Gastrocnemius medialis (tissue), 4 donors: ENCODE data around the gene CASK. TPM values are rescaled to one million over a fixed set of nuclear protein-coding genes. Genes with fewer than 3 reads are reported as not detected.

ENCODE experiments used
- ATAC-seq, 2 donors: fragments of 150-250 bp; one replicate each; pipeline ENCODE4 v1.9.1; 2016
- DNase-seq, 2 donors: peaks; one replicate each; pipeline ENCODE4 v3.0.0-alpha.2; 2019
- H3K27ac ChIP-seq, 4 donors: fragments of 200-600 bp; sonication (generic); 1 replicate in 1 of 4; 2 replicates in 3 of 4; pipeline ENCODE4 v1.5.1; 2016 to 2018; ENCODE audit warnings: mild to moderate bottlenecking in 2 of 4, moderate library complexity in 1 of 4
- H3K27me3 ChIP-seq, 3 donors: fragments of 200-600 bp; sonication (generic) in 2 of 3; 1 replicate in 1 of 3; 2 replicates in 2 of 3; pipeline versions ENCODE4 v1.5.1 to v1.6.0; 2016 to 2019; ENCODE audit warnings: mild to moderate bottlenecking in 1 of 3, moderate library complexity in 1 of 3
- H3K36me3 ChIP-seq, 2 donors: fragments of 200-600 bp; sonication (generic) in 1 of 2; one replicate each; pipeline ENCODE4 v1.5.1; 2017 to 2018
- H3K4me1 ChIP-seq, 2 donors: fragments of 200-600 bp; sonication (generic) in 1 of 2; one replicate each; pipeline ENCODE4 v1.5.1; 2016 to 2017; ENCODE audit warnings: mild to moderate bottlenecking in 2 of 2
- H3K4me3 ChIP-seq, 4 donors: fragments of 200-600 bp; sonication (generic) in 3 of 4; 1 replicate in 1 of 4; 2 replicates in 3 of 4; pipeline ENCODE4 v1.5.1; 2016 to 2019; ENCODE audit warnings: mild to moderate bottlenecking in 2 of 4
- H3K9me3 ChIP-seq, 3 donors: fragments of 200-600 bp; sonication (generic) in 2 of 3; 1 replicate in 1 of 3; 2 replicates in 2 of 3; pipeline ENCODE4 v1.5.1; 2016 to 2019
- POLR2A ChIP-seq, 2 donors: fragments of 450-650 bp; IDR thresholded peaks; one replicate each; pipeline ENCODE4 v1.6.1; 2017; ENCODE audit warnings: antibody characterized with exemption in 2 of 2, mild to moderate bottlenecking in 2 of 2, moderate library complexity in 2 of 2
- in situ Hi-C, 4 donors: fragments of 200-750 bp; cut with MboI; loops; one replicate each; pipeline versions ENCODE4 v1.15.0 to v1.8.0; 2017; ENCODE audit warnings: low sequenced_read_pairs in 4 of 4
- intact Hi-C: fragments of 100-400 bp; cut with DNase I; formaldehyde crosslinking; loops from one replicate; pipeline ENCODE4 v1.15.1; 2023; ENCODE audit warnings: low total_unique reads
- total RNA-seq, 4 donors: library from RNA; depleted of rRNA; stranded (reverse); fragments of >200 nt; gene quantifications; one replicate each; pipeline versions ENCODE4 v1.1.0 to v1.2.3, GENCODE V29; 2016
- TF ChIP-seq, protein P1 (sequence below), 5 experiments: fragments of 450-650 bp in 3 of 5; fragments of 200-600 bp in 2 of 5; sonication (generic) in 2 of 5; IDR thresholded peaks in 4 of 5; conservative IDR thresholded peaks in 1 of 5; 1 replicate in 4 of 5; 2 replicates in 1 of 5; pipeline ENCODE4 v1.5.1; 2016 to 2019; ENCODE audit warnings: antibody characterized with exemption in 5 of 5, mild to moderate bottlenecking in 3 of 5, moderate library complexity in 3 of 5

The CASK gene
- total RNA-seq, 4 donors from 2014 or later = 7.3 to 14.3 (median 10.0) TPM

DNA sequence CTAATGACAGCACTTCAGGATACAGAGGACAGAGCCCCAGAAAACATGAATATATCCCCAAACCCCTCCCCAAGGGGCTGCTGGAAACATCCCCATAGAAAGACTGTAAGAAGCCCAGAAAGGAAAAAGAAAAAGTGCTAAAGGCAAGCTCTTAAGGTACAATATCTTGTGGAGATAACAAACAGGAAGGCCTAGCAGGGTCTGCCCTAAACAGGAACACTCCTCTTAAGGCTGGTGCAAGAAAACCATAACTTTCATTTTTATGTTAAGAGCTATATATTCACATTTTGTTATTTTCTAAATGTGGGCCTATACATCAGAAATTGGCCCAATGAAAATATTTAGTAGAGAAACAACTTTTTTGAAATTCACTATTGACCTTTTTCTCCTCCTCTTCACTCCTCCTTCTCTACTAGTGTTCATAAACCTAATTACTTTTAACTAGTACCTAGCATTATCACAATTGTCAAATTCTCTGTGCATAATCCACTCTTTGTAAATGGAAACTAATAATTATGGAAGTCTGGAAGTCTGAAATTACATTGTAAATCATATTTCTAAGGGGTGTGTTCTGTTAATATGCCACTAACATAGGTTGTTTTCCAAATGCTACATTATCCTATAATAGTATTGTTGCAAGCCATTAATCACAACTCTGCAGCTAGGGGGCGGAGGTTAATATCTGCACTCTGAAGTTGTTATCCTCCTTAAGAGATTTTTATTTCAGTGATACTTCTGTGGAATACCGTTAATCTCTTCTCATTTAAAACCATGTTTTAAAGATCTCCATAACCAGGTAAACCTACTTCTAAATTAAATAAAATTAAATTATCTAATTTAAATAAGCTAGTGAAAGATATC is 59.8 kb downstream of the CASK start:
- ATAC-seq (no peak), DNase-seq (no peak)
- Histone ChIP-seq H3K4me3 (no peak overlapping the region), H3K27me3 (no peaks in the 10 kb centered on the region), H3K36me3 (no peaks in the 10 kb centered on the region), H3K27ac (no peak overlapping the region), H3K9me3 (no peaks in the 10 kb centered on the region), H3K4me1 (peaks cover 0 to 3% of the 10 kb centered on the region in 2 donors)
- intact Hi-C loops (no loop called here), in situ Hi-C loops (no loop called here)
- TF ChIP-seq, protein P1, sequence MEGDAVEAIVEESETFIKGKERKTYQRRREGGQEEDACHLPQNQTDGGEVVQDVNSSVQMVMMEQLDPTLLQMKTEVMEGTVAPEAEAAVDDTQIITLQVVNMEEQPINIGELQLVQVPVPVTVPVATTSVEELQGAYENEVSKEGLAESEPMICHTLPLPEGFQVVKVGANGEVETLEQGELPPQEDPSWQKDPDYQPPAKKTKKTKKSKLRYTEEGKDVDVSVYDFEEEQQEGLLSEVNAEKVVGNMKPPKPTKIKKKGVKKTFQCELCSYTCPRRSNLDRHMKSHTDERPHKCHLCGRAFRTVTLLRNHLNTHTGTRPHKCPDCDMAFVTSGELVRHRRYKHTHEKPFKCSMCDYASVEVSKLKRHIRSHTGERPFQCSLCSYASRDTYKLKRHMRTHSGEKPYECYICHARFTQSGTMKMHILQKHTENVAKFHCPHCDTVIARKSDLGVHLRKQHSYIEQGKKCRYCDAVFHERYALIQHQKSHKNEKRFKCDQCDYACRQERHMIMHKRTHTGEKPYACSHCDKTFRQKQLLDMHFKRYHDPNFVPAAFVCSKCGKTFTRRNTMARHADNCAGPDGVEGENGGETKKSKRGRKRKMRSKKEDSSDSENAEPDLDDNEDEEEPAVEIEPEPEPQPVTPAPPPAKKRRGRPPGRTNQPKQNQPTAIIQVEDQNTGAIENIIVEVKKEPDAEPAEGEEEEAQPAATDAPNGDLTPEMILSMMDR (IDR thresholded peaks at IDR 0.05 in 4 of 5, conservative IDR thresholded peaks at IDR 0.05 in 1 of 5) = no peak

GRCh38 chrX:41862562-41863184 is 60.7 kb downstream of the CASK start:
- in situ Hi-C loops = no loop called here
- H3K27ac ChIP-seq = no peak overlapping the region
- no peaks in the 10 kb centered on the region for H3K9me3 ChIP-seq
- no peak for TF ChIP-seq POLR2A (IDR thresholded peaks at IDR 0.05)
- intact Hi-C loops = no loop called here
- H3K4me1 ChIP-seq = peaks cover 0 to 3% of the 10 kb centered on the region in 2 donors
- H3K36me3 ChIP-seq = no peaks in the 10 kb centered on the region
- H3K4me3 ChIP-seq = no peak overlapping the region
- ATAC-seq (no peak), DNase-seq (no peak)
- no peaks in the 10 kb centered on the region for H3K27me3 ChIP-seq

- ATAC-seq (no peak), DNase-seq (no peak)
- H3K4me3 ChIP-seq = no peak overlapping the region
- in situ Hi-C loops = no loop called here
- H3K27ac ChIP-seq = no peak overlapping the region
- H3K36me3 ChIP-seq = no peaks in the 10 kb centered on the region
- TF ChIP-seq POLR2A (IDR thresholded peaks at IDR 0.05) = no peak
- TF ChIP-seq, protein P1 (IDR thresholded peaks at IDR 0.05 in 4 of 5, conservative IDR thresholded peaks at IDR 0.05 in 1 of 5) = no peak
- no peaks in the 10 kb centered on the region for H3K27me3 ChIP-seq
- H3K9me3 ChIP-seq = no peaks in the 10 kb centered on the region
- peaks cover 0 to 4% of the 10 kb centered on the region in 2 donors for H3K4me1 ChIP-seq
- intact Hi-C loops = no loop called here
Measured at GRCh38 chrX:41858161-41858775, 65.1 kb downstream of the CASK start.

DNA sequence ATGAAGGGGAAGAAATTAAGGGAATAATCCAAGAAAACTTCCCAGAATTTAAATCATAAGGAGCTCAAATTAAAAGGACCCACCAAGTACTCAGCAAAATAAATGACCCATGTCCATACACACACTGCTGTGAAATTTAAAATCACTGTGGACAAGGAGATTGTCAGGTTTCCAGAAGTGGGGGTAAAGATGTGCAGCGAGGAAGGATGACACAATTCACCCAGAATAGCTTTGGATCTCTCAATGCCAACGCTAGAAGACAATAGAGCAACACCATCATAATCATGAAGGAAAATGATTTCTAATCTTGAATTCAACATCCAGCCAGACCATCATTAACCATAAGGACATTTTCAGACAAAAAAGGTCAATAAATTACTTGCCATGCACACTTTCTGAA is 65.7 kb downstream of the CASK start:
- intact Hi-C loops (no loop called here), in situ Hi-C loops (no loop called here)
- H3K4me1 ChIP-seq = peaks cover 0 to 4% of the 10 kb centered on the region in 2 donors
- no peak overlapping the region for H3K27ac ChIP-seq
- H3K9me3 ChIP-seq = no peaks in the 10 kb centered on the region
- H3K36me3 ChIP-seq = no peaks in the 10 kb centered on the region
- no peak for ATAC-seq
- no peak for TF ChIP-seq POLR2A (IDR thresholded peaks at IDR 0.05)
- TF ChIP-seq, protein P1 (IDR thresholded peaks at IDR 0.05 in 4 of 5, conservative IDR thresholded peaks at IDR 0.05 in 1 of 5) = no peak
- no peaks in the 10 kb centered on the region for H3K27me3 ChIP-seq
- H3K4me3 ChIP-seq = no peak overlapping the region
- no peak for DNase-seq

- H3K27me3 ChIP-seq = no peaks in the 10 kb centered on the region
- intact Hi-C loops (no loop called here), in situ Hi-C loops (no loop called here)
- H3K36me3 ChIP-seq = no peaks in the 10 kb centered on the region
- H3K4me3 ChIP-seq = no peak overlapping the region
- peaks cover 0 to 4% (median 0%) of the 10 kb centered on the region in 3 donors for H3K9me3 ChIP-seq
- no peaks in the 10 kb centered on the region for H3K4me1 ChIP-seq
- no peak overlapping the region for H3K27ac ChIP-seq
- ATAC-seq (no peak), DNase-seq (no peak)
- TF ChIP-seq, protein P1 (IDR thresholded peaks at IDR 0.05 in 4 of 5, conservative IDR thresholded peaks at IDR 0.05 in 1 of 5) = no peak
- no peak for TF ChIP-seq POLR2A (IDR thresholded peaks at IDR 0.05)
Measured at GRCh38 chrX:41846714-41847113, 76.6 kb downstream of the CASK start.
